HCT116 (cell line): ENCODE results near the gene BTBD18.

ENCODE experiments used
- ATF3 ChIP-seq: IDR thresholded peaks from 2 replicates; pipeline ENCODE4 v1.6.1; 2012
- CEBPB ChIP-seq: IDR thresholded peaks from 2 replicates; pipeline ENCODE4 v1.6.1; 2012; ENCODE audit warnings: low read depth
- POLR2A ChIP-seq: IDR thresholded peaks from 2 replicates; pipeline ENCODE4 v1.7.0; 2011; ENCODE audit warnings: borderline replicate concordance; ENCODE audit not compliant: insufficient read depth, insufficient read length; ENCODE audit errors: extremely low read depth
- TCF7L2 ChIP-seq: IDR thresholded peaks from 2 replicates; pipeline ENCODE4 v1.7.0; 2011; ENCODE audit warnings: borderline replicate concordance, inconsistent platforms; ENCODE audit not compliant: insufficient read depth, insufficient read length; ENCODE audit errors: extremely low read depth
- ZNF274 ChIP-seq: fragments of 200-500 bp; sonication (Bioruptor generic); IDR thresholded peaks from 2 replicates; pipeline ENCODE4 v1.6.1; 2014; ENCODE audit warnings: mild to moderate bottlenecking, low read depth, low read length, inconsistent platforms
- TF ChIP-seq, protein P1 (sequence below), 3 experiments: fragments of 200-600 bp in 1 of 3; sonication (generic) in 1 of 3; IDR thresholded peaks in 2 of 3; conservative IDR thresholded peaks in 1 of 3; 2 replicates each; pipeline ENCODE4 v1.5.1; 2012 to 2017; ENCODE audit warnings: low read depth in 2 of 3, low read length in 2 of 3, antibody characterized with exemption in 1 of 3, borderline replicate concordance in 1 of 3, control low read depth in 1 of 3, mild to moderate bottlenecking in 1 of 3, mixed read lengths in 1 of 3, mixed run types in 1 of 3, moderate library complexity in 1 of 3; ENCODE audit not compliant: insufficient read depth in 1 of 3
- TF ChIP-seq, protein P2 (sequence below): IDR thresholded peaks from 2 replicates; pipeline ENCODE4 v1.6.1; 2012; ENCODE audit warnings: low read depth

- TF ChIP-seq, protein P1, sequence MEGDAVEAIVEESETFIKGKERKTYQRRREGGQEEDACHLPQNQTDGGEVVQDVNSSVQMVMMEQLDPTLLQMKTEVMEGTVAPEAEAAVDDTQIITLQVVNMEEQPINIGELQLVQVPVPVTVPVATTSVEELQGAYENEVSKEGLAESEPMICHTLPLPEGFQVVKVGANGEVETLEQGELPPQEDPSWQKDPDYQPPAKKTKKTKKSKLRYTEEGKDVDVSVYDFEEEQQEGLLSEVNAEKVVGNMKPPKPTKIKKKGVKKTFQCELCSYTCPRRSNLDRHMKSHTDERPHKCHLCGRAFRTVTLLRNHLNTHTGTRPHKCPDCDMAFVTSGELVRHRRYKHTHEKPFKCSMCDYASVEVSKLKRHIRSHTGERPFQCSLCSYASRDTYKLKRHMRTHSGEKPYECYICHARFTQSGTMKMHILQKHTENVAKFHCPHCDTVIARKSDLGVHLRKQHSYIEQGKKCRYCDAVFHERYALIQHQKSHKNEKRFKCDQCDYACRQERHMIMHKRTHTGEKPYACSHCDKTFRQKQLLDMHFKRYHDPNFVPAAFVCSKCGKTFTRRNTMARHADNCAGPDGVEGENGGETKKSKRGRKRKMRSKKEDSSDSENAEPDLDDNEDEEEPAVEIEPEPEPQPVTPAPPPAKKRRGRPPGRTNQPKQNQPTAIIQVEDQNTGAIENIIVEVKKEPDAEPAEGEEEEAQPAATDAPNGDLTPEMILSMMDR (IDR thresholded peaks at IDR 0.05 in 2 of 3, conservative IDR thresholded peaks at IDR 0.05 in 1 of 3; ENCODE audit: borderline replicate concordance in 1 of 3, insufficient read depth in 1 of 3, low read depth in 2 of 3, low read length in 2 of 3) = no peak
- TF ChIP-seq, protein P2, sequence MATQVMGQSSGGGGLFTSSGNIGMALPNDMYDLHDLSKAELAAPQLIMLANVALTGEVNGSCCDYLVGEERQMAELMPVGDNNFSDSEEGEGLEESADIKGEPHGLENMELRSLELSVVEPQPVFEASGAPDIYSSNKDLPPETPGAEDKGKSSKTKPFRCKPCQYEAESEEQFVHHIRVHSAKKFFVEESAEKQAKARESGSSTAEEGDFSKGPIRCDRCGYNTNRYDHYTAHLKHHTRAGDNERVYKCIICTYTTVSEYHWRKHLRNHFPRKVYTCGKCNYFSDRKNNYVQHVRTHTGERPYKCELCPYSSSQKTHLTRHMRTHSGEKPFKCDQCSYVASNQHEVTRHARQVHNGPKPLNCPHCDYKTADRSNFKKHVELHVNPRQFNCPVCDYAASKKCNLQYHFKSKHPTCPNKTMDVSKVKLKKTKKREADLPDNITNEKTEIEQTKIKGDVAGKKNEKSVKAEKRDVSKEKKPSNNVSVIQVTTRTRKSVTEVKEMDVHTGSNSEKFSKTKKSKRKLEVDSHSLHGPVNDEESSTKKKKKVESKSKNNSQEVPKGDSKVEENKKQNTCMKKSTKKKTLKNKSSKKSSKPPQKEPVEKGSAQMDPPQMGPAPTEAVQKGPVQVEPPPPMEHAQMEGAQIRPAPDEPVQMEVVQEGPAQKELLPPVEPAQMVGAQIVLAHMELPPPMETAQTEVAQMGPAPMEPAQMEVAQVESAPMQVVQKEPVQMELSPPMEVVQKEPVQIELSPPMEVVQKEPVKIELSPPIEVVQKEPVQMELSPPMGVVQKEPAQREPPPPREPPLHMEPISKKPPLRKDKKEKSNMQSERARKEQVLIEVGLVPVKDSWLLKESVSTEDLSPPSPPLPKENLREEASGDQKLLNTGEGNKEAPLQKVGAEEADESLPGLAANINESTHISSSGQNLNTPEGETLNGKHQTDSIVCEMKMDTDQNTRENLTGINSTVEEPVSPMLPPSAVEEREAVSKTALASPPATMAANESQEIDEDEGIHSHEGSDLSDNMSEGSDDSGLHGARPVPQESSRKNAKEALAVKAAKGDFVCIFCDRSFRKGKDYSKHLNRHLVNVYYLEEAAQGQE = no peak
- TF ChIP-seq POLR2A = no peak
- no peak for TF ChIP-seq ZNF274
- TF ChIP-seq TCF7L2 = no peak
- TF ChIP-seq ATF3 = no peak
- no peak for TF ChIP-seq CEBPB
Measured at GRCh38 chr11:57791321-57792059, 39.9 kb upstream of the BTBD18 start.
